Stimulated activated CD4-positive, alpha-beta T cell treated with anti-CD3 and anti-CD28 coated beads, Interleukin-1b, Interleukin-23, amount 100 ng/mL, for 48 hours (primary cell): Measurements from ENCODE around the gene CACNA1I.
A peak's percentile ranks its signal among the peaks of the same experiment; 100 is the strongest.

Experiments used
- DNase-seq: peaks from one replicate; pipeline ENCODE4 v3.0.0-alpha.2; 2020

Gene CACNA1I

DNA sequence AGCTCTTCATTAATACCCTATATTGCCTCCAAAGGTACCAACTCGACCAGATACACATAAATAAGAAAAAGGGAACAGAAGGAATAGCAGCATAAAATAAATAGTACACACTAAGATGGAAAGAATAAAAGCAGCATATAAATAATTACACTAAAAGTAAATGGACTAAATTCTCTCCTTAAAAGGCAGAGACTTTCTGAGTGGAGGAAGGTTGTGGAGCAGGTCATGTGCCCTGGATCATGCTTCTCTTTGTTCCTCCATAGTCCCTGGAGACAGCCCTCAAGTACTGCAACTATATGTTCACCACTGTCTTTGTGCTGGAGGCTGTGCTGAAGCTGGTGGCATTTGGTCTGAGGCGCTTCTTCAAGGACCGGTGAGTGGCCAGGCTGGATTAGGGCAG lies 101.4 kb downstream of the CACNA1I start:
- no peak for DNase-seq

- no peak for DNase-seq
Measured at GRCh38 chr22:39674536-39674935, 104.0 kb downstream of the CACNA1I start.

DNA sequence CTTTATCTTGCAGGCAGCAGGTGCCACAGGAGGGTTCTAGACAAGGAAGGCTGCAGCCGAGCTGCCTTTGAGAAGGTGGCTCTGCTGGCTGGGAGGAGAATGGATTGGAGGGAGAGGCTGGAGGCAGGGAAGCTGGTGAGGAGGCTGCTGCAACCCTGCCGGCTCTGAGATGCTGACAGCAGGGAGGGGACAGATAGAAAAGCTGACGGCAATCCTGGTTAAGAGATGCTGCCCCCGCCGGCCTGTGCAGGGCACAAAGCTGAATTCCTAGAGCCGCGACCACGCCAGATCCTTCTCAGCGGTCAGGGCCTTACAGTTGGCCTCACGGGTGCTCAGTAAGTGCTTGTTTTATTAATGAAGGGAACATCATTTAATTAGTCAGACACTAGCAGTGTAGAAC lies 105.4 kb downstream of the CACNA1I start:
- DNase-seq, result no peak

GRCh38 chr22:39677967-39678366 lies 107.4 kb downstream of the CACNA1I start:
- DNase-seq, result no peak

DNA sequence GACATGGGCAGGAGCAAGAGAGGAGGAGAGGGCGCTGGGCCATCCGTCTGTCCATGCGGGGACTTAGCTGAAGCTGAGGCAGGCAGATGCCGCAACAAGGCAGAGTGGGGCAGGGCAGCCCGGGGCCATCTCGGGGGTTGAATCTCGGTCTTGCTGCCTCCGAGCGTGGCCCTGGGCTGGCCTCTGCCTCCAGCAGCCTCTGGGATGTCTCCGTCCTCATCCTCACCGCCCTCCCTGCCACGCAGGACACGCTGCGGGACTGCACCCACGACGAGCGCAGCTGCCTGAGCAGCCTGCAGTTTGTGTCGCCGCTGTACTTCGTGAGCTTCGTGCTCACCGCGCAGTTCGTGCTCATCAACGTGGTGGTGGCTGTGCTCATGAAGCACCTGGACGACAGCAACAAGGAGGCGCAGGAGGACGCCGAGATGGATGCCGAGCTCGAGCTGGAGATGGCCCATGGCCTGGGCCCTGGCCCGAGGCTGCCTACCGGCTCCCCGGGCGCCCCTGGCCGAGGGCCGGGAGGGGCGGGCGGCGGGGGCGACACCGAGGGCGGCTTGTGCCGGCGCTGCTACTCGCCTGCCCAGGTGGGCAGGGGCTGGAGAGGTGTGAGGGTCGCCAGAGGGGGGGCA lies 108.4 kb downstream of the CACNA1I start:
- no peak for DNase-seq

DNA sequence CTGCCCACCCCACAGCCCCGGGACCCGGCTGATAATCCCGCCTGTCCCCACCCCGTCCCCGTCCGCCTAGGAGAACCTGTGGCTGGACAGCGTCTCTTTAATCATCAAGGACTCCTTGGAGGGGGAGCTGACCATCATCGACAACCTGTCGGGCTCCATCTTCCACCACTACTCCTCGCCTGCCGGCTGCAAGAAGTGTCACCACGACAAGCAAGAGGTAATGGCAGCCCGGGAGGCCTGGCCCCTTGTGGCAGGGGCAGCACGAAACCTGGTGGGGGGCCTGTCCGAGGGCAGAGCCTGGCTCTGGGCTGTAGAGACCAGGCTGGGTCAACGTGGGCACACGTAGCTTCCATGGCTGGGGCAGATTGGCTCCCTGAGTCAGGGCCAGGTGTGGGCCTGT lies 109.1 kb downstream of the CACNA1I start:
- DNase-seq, result no peak

GRCh38 chr22:39680486-39680885 lies 109.9 kb downstream of the CACNA1I start:
- no peak for DNase-seq

DNA sequence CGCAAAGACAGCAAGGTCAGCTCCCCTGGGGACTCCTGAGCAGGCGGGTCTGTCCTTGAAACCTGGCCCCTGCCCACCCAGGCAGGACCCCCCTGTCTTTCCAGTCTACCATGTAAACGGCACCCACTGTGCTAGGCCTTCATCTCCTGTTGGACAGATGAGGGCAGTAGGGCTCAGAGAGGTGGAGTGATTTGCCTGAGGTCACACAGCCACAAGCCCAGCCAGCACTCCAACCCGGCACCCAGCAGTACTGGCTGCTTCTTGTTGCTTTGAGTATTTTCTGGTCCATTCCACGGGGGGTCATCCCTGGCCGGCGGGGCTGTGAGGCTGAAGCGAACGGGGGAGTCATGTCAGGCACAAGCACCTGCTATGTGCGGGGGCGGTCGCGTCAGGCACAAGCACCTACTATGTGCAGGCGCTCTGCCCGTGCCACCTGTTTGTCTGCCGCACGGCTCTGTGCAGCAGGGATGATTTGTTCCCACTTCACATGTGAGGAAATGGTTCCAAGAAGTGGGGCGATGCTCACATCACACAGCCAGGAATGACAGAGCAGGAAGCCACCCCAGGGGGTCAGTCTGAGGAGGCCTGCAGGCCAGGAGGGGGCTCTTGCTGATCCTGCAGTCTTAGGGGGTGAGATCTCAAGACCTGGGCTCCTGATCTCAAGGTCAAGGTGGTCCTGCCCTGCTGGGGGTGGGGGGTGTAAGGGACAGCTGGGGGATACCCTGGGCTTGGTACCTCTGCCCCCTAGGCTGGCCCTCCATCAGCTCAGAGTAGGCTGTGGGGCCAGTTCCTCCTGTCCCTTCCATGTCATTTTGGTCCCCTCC lies 110.7 kb downstream of the CACNA1I start:
- DNase-seq, result no peak

DNA sequence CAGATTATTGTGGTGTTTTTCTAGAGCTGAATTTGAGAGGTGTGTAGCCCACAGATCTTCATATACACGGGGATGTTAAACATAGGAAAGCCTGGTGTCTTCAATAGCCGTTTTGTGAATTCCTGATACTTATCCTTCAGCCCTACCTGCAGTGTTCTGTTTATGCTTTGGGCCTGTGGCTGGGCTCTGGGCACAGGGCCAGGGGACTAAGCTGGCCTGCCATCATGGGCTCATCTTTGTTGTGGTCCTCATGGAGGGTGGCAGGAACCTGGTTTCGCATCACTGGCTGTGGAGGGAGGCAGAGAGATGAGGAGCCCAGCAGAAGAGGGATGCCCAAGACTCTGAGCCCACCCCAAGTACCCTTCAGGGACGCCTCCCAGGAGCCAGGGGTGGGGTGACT lies 112.4 kb downstream of the CACNA1I start:
- DNase-seq, result no peak

DNA sequence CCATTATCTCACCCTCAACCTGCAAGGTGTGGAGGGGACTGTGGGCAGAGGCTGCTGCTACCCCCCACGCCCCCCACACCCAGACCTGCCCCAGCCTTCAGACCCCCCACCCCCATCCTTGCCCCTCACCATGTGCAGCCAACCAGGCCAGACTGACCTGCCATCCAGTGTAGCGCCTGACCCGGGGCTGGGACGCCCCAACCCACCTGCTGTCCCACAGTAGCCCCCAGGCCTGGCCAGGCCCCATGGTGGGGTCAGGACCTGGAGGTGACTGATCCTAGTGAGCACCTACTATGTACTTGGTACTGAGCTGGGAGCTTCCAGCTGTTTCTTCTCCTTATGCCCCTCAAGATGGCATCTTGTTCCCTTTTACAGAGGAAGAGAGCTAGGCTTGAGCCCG lies 113.1 kb downstream of the CACNA1I start:
- DNase-seq, result no peak

DNA sequence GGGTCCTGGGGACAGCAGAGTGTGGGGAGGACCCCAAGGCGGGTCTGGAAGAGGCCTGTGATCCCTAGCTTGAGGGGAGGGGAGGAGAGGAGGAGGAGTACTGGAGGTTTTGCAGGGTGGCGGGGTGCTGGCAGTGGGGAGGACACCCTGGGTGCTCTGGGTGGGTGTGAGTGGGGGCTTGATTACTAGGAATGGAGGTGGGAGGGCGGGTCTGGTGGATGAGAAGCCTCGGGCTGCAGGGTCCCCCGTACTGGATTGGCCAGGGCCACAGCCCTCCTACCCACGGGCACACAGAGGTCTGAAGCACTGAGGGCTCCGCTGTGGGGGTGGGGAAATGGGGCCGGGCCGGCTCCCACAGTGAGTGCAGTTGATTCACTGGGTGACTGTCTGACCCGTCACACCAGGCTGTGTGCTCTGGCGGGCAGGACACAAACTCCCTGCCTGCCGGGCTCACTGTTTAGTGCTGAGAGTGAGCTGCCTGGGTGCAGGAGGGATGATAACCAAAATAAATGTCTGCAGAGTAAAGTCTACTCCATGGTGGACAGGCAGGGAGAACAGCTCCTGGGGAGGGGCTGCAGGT lies 114.2 kb downstream of the CACNA1I start:
- no peak for DNase-seq

- DNase-seq, result no peak
Measured at GRCh38 chr22:39685336-39686177, 115.0 kb downstream of the CACNA1I start.

DNA sequence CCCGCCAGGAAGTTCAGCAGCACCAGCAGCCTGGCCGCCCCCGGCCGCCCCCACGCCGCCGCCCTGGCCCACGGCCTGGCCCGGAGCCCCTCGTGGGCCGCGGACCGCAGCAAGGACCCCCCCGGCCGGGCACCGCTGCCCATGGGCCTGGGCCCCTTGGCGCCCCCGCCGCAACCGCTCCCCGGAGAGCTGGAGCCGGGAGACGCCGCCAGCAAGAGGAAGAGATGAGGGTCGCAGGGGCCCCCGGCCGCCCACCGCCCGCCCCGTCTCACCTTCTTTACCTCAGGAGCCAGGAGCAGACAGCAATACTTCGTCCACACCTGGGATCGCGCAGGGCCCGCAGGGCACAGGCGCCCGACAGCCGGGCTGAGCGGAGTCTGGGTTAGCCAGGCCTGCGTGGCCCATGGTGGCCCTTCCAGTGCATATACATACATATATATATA lies 115.6 kb downstream of the CACNA1I start:
- DNase-seq, result no peak

DNA sequence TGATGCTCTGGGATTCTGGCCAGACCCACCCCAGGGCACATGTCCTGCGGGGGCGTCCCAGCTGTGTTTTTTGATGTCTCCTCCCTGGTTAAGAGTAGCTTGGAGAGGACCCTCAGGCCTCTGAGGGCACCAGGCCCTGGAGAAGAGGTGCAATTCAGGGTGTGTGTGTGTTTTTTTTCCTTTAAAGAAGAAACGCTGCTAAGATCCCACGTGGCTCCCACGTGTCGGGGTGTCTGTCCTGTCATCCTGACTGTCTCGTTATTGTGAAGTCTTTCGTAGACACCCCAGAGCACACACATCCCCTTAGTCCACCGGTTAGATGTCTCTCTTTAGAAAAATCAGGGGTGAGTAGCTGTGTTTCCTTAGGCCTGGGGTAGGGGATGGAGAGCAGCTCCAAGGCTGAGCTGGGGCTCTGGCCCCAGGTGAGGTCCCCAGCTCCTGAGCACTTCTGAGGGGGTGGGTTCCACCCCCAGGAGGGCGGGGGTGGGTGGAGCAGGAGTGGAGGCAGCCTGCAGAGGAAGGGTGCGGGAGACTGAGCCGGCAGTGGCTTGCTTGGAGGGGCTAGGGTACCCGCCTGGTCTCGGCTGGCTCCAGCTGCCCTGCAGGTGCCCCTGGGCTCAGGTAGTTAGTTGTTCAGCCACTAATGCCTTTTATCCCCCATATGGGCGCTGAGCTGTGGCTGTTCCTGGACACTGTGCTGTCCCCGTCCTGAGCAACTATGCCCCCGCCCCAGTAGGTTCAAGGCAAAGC lies 116.4 kb downstream of the CACNA1I start:
- no peak for DNase-seq

DNA sequence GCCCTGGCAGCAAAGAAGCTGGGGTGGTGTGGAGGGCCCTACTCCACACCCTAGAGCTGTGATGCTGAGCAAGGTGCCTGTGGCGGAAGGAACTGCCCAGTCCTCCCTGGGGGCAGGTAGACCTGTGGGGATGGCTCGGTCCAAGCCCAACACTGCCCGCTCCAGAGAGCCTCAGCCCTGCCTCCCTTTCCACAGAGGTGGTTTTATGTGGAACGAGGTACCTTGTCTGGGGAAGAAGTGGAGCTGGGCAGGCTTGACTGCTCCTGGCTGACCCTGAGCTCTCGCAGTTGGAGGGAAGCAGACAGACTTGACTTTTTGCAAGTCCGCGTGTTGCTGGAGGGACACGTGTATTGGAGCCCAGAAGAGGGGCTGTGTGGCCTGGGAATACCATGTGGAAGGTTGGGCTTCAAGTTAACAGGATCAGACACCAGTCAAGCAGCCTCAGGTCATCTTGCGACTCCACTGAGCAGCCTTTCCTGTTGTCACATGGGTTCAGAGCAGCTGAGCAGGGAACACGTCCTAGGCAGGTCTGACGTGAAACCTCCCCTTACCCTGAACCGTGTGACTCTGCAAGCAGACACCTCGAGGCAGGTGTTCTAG lies 117.7 kb downstream of the CACNA1I start:
- DNase-seq, result no peak

GRCh38 chr22:39689421-39689820 lies 118.9 kb downstream of the CACNA1I start:
- DNase-seq, result no peak

GRCh38 chr22:39690881-39691605 lies 120.5 kb downstream of the CACNA1I start:
- peak; percentile 35 for DNase-seq

DNA sequence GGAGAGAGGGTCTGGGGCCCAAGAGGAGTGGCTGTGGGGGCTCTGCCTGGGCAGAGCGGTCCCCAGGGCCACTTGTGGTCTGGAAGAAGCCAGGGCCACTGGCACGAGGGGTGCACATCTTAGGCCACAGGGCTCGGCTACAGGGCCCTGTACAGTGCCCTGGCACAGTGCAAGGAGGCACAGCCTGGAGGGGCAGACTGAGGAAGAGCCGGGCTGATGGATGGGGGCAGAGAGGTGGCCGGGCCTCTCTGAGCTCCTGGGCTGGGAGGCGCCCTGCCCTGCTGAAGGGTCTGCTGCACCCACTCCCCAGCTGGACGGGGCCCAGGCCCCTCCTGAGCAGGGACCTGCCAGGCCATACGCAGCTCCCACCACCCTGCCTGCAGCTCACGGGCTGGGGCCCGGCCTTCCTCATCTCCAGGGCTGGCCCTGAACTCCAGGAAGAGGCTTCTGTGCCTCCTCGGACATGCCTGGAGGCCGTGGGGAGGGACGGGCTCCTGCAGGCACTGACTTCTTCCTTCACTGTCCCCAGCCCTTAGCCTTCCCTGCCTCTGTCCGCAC lies 123.5 kb downstream of the CACNA1I start:
- DNase-seq, result no peak

DNA sequence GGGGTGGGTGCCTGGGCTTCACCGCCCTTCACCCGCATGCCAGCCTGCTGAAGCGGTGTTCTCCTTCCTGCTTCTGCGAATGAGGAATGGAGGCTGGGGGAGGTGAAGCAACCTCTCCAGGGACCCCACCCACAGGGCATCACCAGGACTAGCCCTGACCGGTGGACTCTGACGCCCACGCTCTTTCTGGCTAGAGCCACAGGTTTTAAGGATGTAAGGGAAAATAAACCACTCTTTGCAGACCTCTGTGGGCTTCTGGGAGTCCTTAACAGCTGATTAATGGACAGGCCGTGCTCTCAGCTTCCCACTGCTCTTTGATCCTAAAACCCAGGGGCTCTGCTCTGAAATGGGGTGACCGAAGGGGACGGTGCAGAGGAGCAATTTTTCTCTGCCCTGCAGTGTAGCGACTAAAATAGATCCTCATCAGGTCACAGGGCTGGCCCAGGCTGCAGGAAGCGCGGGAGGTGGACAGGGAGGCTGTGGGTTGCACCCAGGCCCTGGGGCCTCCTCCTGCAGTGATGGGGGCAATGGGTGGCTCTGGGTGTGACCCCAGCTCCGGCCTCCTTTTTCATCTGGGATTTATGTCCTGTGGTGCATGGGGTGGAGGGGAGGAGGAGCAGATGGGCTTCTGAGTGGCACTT lies 127.4 kb downstream of the CACNA1I start:
- no peak for DNase-seq

GRCh38 chr22:39699631-39700360 lies 129.2 kb downstream of the CACNA1I start:
- no peak for DNase-seq
